NOMO-1 treated with dmso at 0.1 percent for 144 hours (cell line): ENCODE measurements around the gene DCUN1D3.

ENCODE experiments used
- DNase-seq: peaks from one replicate; lab custom pipeline; 2025; ENCODE audit not compliant: unreplicated experiment; lab: John Stamatoyannopoulos, UW

Gene DCUN1D3

GRCh38 chr16:20894388-20894787 is 5.8 kb downstream of the DCUN1D3 start:
- DNase-seq = no peak

- no peak for DNase-seq
Measured at GRCh38 chr16:20889625-20890275, 10.4 kb downstream of the DCUN1D3 start.

- DNase-seq = no peak
Measured at GRCh38 chr16:20887207-20887606, 13.0 kb downstream of the DCUN1D3 start.

GRCh38 chr16:20886320-20886719 is 13.8 kb downstream of the DCUN1D3 start:
- DNase-seq = no peak

GRCh38 chr16:20884240-20884556 is 16.0 kb downstream of the DCUN1D3 start:
- no peak for DNase-seq

GRCh38 chr16:20883554-20884239 is 16.5 kb downstream of the DCUN1D3 start:
- no peak for DNase-seq

GRCh38 chr16:20881503-20881878 is 18.7 kb downstream of the DCUN1D3 start:
- no peak for DNase-seq

GRCh38 chr16:20880867-20881502 is 19.2 kb downstream of the DCUN1D3 start:
- DNase-seq = no peak

GRCh38 chr16:20879175-20880040 is 20.8 kb downstream of the DCUN1D3 start:
- no peak for DNase-seq

- no peak for DNase-seq
Measured at GRCh38 chr16:20878682-20879147, 21.4 kb downstream of the DCUN1D3 start.

GRCh38 chr16:20875355-20875650 is 24.9 kb downstream of the DCUN1D3 start:
- DNase-seq = no peak

- DNase-seq = no peak
Measured at GRCh38 chr16:20874088-20874581, 26.0 kb downstream of the DCUN1D3 start.

- DNase-seq = no peak
Measured at GRCh38 chr16:20873331-20873730, 26.8 kb downstream of the DCUN1D3 start.

GRCh38 chr16:20871941-20872815 is 28.0 kb downstream of the DCUN1D3 start:
- DNase-seq = no peak

GRCh38 chr16:20871258-20871657 is 28.9 kb downstream of the DCUN1D3 start:
- DNase-seq = no peak

GRCh38 chr16:20870122-20870820 is 29.9 kb downstream of the DCUN1D3 start:
- DNase-seq = peak; percentile 21

GRCh38 chr16:20868890-20869289 is 31.3 kb downstream of the DCUN1D3 start:
- no peak for DNase-seq

- DNase-seq = no peak
Measured at GRCh38 chr16:20867585-20867984, 32.6 kb downstream of the DCUN1D3 start.

GRCh38 chr16:20866801-20867200 is 33.4 kb downstream of the DCUN1D3 start:
- no peak for DNase-seq
